ENCODE results near the gene SCAP. TPM values are rescaled to one million over a fixed set of nuclear protein-coding genes. Genes with fewer than 3 reads are reported as not detected.

The SCAP gene
- total RNA-seq, 1 experiment from 2014 or later, result 67.6 TPM

GRCh38 chr3:47503033-47503432, 27.3 kb upstream of the SCAP start:
- ChIA-PET RAD21 (ENCODE audit: low non-redundant PET in 1 of 2, low total read pairs in 2 of 2, uncharacterized antibody in 2 of 2, unreplicated experiment in 2 of 2) (no interaction called here), POLR2A (no interaction called here), CTCF (no interaction called here)
- no peak overlapping the region for H3K27ac ChIP-seq (ENCODE audit: low read depth, low read length)
- no peak overlapping the region for H2AFZ ChIP-seq (ENCODE audit: low read depth, low read length, poor library complexity, severe bottlenecking)
- intact Hi-C loops (cut with micrococcal nuclease), result no loop called here
- H3K9ac ChIP-seq (ENCODE audit: low read length), result no peak overlapping the region
- no peak overlapping the region for H3K4me2 ChIP-seq (ENCODE audit: low read length)
- TF ChIP-seq JUND (IDR thresholded peaks at IDR 0.05), result no peak
- TF ChIP-seq EZH2 (IDR thresholded peaks at IDR 0.05), result no peak
- TF ChIP-seq SIN3A (IDR thresholded peaks at IDR 0.05; ENCODE audit: low read depth), result no peak
- TF ChIP-seq TCF7L2 (IDR thresholded peaks at IDR 0.05; ENCODE audit: borderline replicate concordance, extremely low read depth, insufficient read depth, insufficient read length), result no peak
- H3K27me3 ChIP-seq (ENCODE audit: insufficient read depth, low read length), result no peaks in the 10 kb centered on the region
- no peak for DNase-seq (ENCODE audit: low read depth, low spot score)
- no TSS peak for BruUV-seq (replicated peaks)
- no peak for ATAC-seq
- 0 out of 2 replicates have a peak, but pooled peaks cover 5% of the 10 kb centered on the region for H3K79me2 ChIP-seq (ENCODE audit: insufficient read depth, low read length)
- peaks cover 16 to 25% of the 10 kb centered on the region in 2 experiments for H3K36me3 ChIP-seq (ENCODE audit: control insufficient read depth in 1 of 2, insufficient read depth in 2 of 2, low read length in 2 of 2)
- no peaks in the 10 kb centered on the region for H3K9me2 ChIP-seq (ENCODE audit: insufficient read depth)
- H3K9me3 ChIP-seq (ENCODE audit: control insufficient read depth in 1 of 2, insufficient read depth in 1 of 2, low read depth in 1 of 2, low read length in 2 of 2), result no peaks in the 10 kb centered on the region
- no peak overlapping the region for H3K4me3 ChIP-seq (replicated peaks in 1 of 2; ENCODE audit: low read depth in 1 of 2, low read length in 2 of 2)
- no peaks in the 10 kb centered on the region for H3K4me1 ChIP-seq (ENCODE audit: control insufficient read depth in 1 of 2, insufficient read depth in 2 of 2, low read length in 2 of 2)
- no peaks in the 10 kb centered on the region for H4K20me1 ChIP-seq (ENCODE audit: insufficient read depth)

GRCh38 chr3:47496892-47497291, 21.2 kb upstream of the SCAP start:
- H3K9me3 ChIP-seq (ENCODE audit: control insufficient read depth in 1 of 2, insufficient read depth in 1 of 2, low read depth in 1 of 2, low read length in 2 of 2), result no peaks in the 10 kb centered on the region
- no peak for DNase-seq (ENCODE audit: low read depth, low spot score)

More at GRCh38 chr3:47496892-47497291, 21.2 kb upstream of the SCAP start:
- Histone ChIP-seq H3K4me2 (ENCODE audit: low read length) (no peak overlapping the region), H3K4me1 (ENCODE audit: control insufficient read depth in 1 of 2, insufficient read depth in 2 of 2, low read length in 2 of 2) (peaks cover 0 to 7% of the 10 kb centered on the region in 2 experiments; a peak in 2 of 4 replicates), H4K20me1 (ENCODE audit: insufficient read depth) (no peaks in the 10 kb centered on the region), H3K9me2 (ENCODE audit: insufficient read depth) (no peaks in the 10 kb centered on the region), H3K4me3 (replicated peaks in 1 of 2; ENCODE audit: low read depth in 1 of 2, low read length in 2 of 2) (no peak overlapping the region), H2AFZ (ENCODE audit: low read depth, low read length, poor library complexity, severe bottlenecking) (no peak overlapping the region), H3K27ac (ENCODE audit: low read depth, low read length) (no peak overlapping the region), H3K79me2 (ENCODE audit: insufficient read depth, low read length) (no peaks in the 10 kb centered on the region), H3K9ac (ENCODE audit: low read length) (no peak overlapping the region), H3K36me3 (ENCODE audit: control insufficient read depth in 1 of 2, insufficient read depth in 2 of 2, low read length in 2 of 2) (peaks cover 11 to 40% of the 10 kb centered on the region in 2 experiments; a peak in 3 of 4 replicates), H3K27me3 (ENCODE audit: insufficient read depth, low read length) (no peaks in the 10 kb centered on the region)
- TF ChIP-seq ATF3 (IDR thresholded peaks at IDR 0.05) (no peak), EZH2phosphoT487 (IDR thresholded peaks at IDR 0.05; ENCODE audit: borderline replicate concordance) (no peak), EZH2 (IDR thresholded peaks at IDR 0.05) (no peak), MAX (IDR thresholded peaks at IDR 0.05) (no peak), EGR1 (IDR thresholded peaks at IDR 0.05; ENCODE audit: low read depth) (no peak)
- CTCF ChIA-PET, result no interaction called here
- RAD21 ChIA-PET (ENCODE audit: low non-redundant PET in 1 of 2, low total read pairs in 2 of 2, uncharacterized antibody in 2 of 2, unreplicated experiment in 2 of 2), result no interaction called here
- BruUV-seq (replicated peaks), result no TSS peak
- no peak for ATAC-seq
- POLR2A ChIA-PET, result no interaction called here
- intact Hi-C loops (cut with micrococcal nuclease), result no loop called here

All from HCT116 (cell line).